Tibial artery (tissue), 4 donors: ENCODE measurements around the gene PLEKHN1.

Source experiments
- DNase-seq, 2 donors: peaks; one replicate each; pipeline ENCODE4 v3.0.0-alpha.2; 2019
- H3K27ac ChIP-seq, 2 donors: fragments of 200-600 bp; sonication (generic) in 1 of 2; 1 replicate in 1 of 2; 2 replicates in 1 of 2; pipeline ENCODE4 v1.5.1; 2018 to 2019; ENCODE audit warnings: mild to moderate bottlenecking in 1 of 2
- H3K27me3 ChIP-seq, 2 donors: fragments of 200-600 bp; sonication (generic) in 1 of 2; one replicate each; pipeline versions ENCODE4 v1.5.1 to v1.6.0; 2016 to 2019
- H3K36me3 ChIP-seq, 3 donors: fragments of 200-600 bp; sonication (generic) in 2 of 3; one replicate each; pipeline ENCODE4 v1.5.1; 2016 to 2019; ENCODE audit warnings: mild to moderate bottlenecking in 2 of 3
- H3K4me1 ChIP-seq, 4 donors: fragments of 200-600 bp; sonication (generic) in 2 of 4; 1 replicate in 3 of 4; 2 replicates in 1 of 4; pipeline ENCODE4 v1.5.1; 2016 to 2019
- H3K4me3 ChIP-seq, 2 donors: fragments of 200-600 bp; sonication (generic) in 1 of 2; 1 replicate in 1 of 2; 2 replicates in 1 of 2; pipeline ENCODE4 v1.5.1; 2018 to 2019; ENCODE audit warnings: mild to moderate bottlenecking in 2 of 2
- H3K9me3 ChIP-seq, 3 donors: fragments of 200-600 bp; sonication (generic) in 1 of 3; one replicate each; pipeline ENCODE4 v1.5.1; 2016 to 2019
- CTCF ChIP-seq, 2 experiments: fragments of 200-600 bp in 1 of 2; fragments of 450-650 bp in 1 of 2; IDR thresholded peaks; one replicate each; pipeline ENCODE4 v1.5.1; 2017 to 2019; ENCODE audit warnings: antibody characterized with exemption in 2 of 2, mild to moderate bottlenecking in 1 of 2, moderate library complexity in 1 of 2
- intact Hi-C: fragments of 100-400 bp; cut with DNase I; formaldehyde crosslinking; loops from one replicate; pipeline ENCODE4 v1.15.0; 2023; ENCODE audit warnings: low total_unique reads

The PLEKHN1 gene

GRCh38 chr1:1022302-1023009 is 56.2 kb downstream of the PLEKHN1 start:
- Histone ChIP-seq H3K27ac (no peak overlapping the region), H3K4me1 (peaks cover 0 to 52% (median 16%) of the 10 kb centered on the region in 4 donors)
- intact Hi-C loops, result no loop called here

GRCh38 chr1:1023700-1024099 is 57.4 kb downstream of the PLEKHN1 start:
- H3K9me3 ChIP-seq, result no peaks in the 10 kb centered on the region
- H3K27ac ChIP-seq, result no peak overlapping the region
- H3K4me3 ChIP-seq, result no peak overlapping the region
- peaks cover 0 to 52% (median 16%) of the 10 kb centered on the region in 4 donors for H3K4me1 ChIP-seq
- intact Hi-C loops, result no loop called here
- DNase-seq, result no peak
- no peak for TF ChIP-seq CTCF (IDR thresholded peaks at IDR 0.05)
- H3K36me3 ChIP-seq, result no peaks in the 10 kb centered on the region
- H3K27me3 ChIP-seq, result peaks cover 0 to 2% of the 10 kb centered on the region in 2 donors

More at GRCh38 chr1:1022302-1023009, 56.2 kb downstream of the PLEKHN1 start:
- no peak for TF ChIP-seq CTCF (IDR thresholded peaks at IDR 0.05)
- H3K27me3 ChIP-seq, result peaks cover 0 to 2% of the 10 kb centered on the region in 2 donors
- no peaks in the 10 kb centered on the region for H3K9me3 ChIP-seq
- no peaks in the 10 kb centered on the region for H3K36me3 ChIP-seq
- H3K4me3 ChIP-seq, result no peak overlapping the region
- DNase-seq, result no peak

- Histone ChIP-seq H3K4me3 (no peak overlapping the region), H3K4me1 (peaks cover 0 to 48% (median 12%) of the 10 kb centered on the region in 4 donors), H3K36me3 (no peaks in the 10 kb centered on the region), H3K27ac (no peak overlapping the region), H3K27me3 (peaks cover 0 to 2% of the 10 kb centered on the region in 2 donors), H3K9me3 (no peaks in the 10 kb centered on the region)
- intact Hi-C loops, result no loop called here
- TF ChIP-seq CTCF (IDR thresholded peaks at IDR 0.05), result no peak
- DNase-seq, result no peak
Measured at GRCh38 chr1:1024149-1024770, 58.0 kb downstream of the PLEKHN1 start.

- DNase-seq, result no peak
Measured at GRCh38 chr1:1024771-1025699, 58.8 kb downstream of the PLEKHN1 start.

More at GRCh38 chr1:1024771-1025699, 58.8 kb downstream of the PLEKHN1 start:
- Histone ChIP-seq H3K9me3 (no peaks in the 10 kb centered on the region), H3K4me3 (no peak overlapping the region), H3K27ac (no peak overlapping the region), H3K4me1 (peaks cover 0 to 48% (median 12%) of the 10 kb centered on the region in 4 donors), H3K36me3 (no peaks in the 10 kb centered on the region), H3K27me3 (peaks cover 0 to 2% of the 10 kb centered on the region in 2 donors)
- TF ChIP-seq CTCF (IDR thresholded peaks at IDR 0.05), result no peak
- intact Hi-C loops, result loop anchor here (5.0 kb wide), 1 partner anchor 47 kb away; the partner anchor contains the start of gene RNF223
